Neural crest cell (in vitro differentiated cells): Measurements from ENCODE around the gene KRTAP5-10. TPM values are rescaled to one million over a fixed set of nuclear protein-coding genes. Genes with fewer than 3 reads are reported as not detected.
"Not testable (repeated sequence)": the region's sequence is repeated elsewhere in the genome, so short reads cannot be mapped to it uniquely, and the experiment has no call there.

Experiments
- DNase-seq: peaks from one replicate; pipeline ENCODE4 v3.0.0; 2021; ENCODE audit warnings: low read depth, mixed read lengths, low spot score
- H3K27ac Mint-ChIP-seq: one replicate; pipeline ENCODE4 v1.8.0; 2021; ENCODE audit warnings: mild to moderate bottlenecking, mixed read lengths; ENCODE audit not compliant: unreplicated experiment
- H3K27me3 Mint-ChIP-seq: 2 replicates; pipeline ENCODE4 v1.8.0; 2021; ENCODE audit warnings: low read depth, mild to moderate bottlenecking, mixed read lengths
- H3K36me3 Mint-ChIP-seq: 2 replicates; pipeline ENCODE4 v1.8.0; 2021; ENCODE audit warnings: low read depth, mild to moderate bottlenecking, mixed read lengths
- H3K4me1 Mint-ChIP-seq: 2 replicates; pipeline ENCODE4 v1.8.0; 2021; ENCODE audit warnings: mixed read lengths
- H3K4me3 Mint-ChIP-seq: one replicate; pipeline ENCODE4 v1.8.0; 2021; ENCODE audit warnings: mild to moderate bottlenecking, mixed read lengths
- H3K9me3 Mint-ChIP-seq: 2 replicates; pipeline ENCODE4 v1.8.0; 2021; ENCODE audit warnings: mixed read lengths
- CTCF ChIP-seq: fragments of 200-600 bp; sonication (generic); conservative IDR thresholded peaks from 2 replicates; pipeline ENCODE4 v1.5.0; 2021; ENCODE audit warnings: antibody characterized with exemption, mild to moderate bottlenecking
- total RNA-seq: library from RNA; stranded (reverse); gene quantifications from 2 replicates; pipeline ENCODE4 v1.2.1, GENCODE V29; 2021

Gene KRTAP5-10
- total RNA-seq, 1 donor from 2014 or later = not detected

- DNase-seq = no peak
- peaks cover 4% of the 10 kb centered on the region for H3K27me3 Mint-ChIP-seq
- no peaks in the 10 kb centered on the region for H3K9me3 Mint-ChIP-seq
- H3K27ac Mint-ChIP-seq = no peak overlapping the region
- no peak for TF ChIP-seq CTCF
- no peaks in the 10 kb centered on the region for H3K36me3 Mint-ChIP-seq
- H3K4me3 Mint-ChIP-seq = no peak overlapping the region
- H3K4me1 Mint-ChIP-seq = peaks cover 15% of the 10 kb centered on the region
Measured at GRCh38 chr11:71568704-71569349, 3.5 kb downstream of the KRTAP5-10 start.

GRCh38 chr11:71571101-71571850, 5.9 kb downstream of the KRTAP5-10 start:
- H3K4me1 Mint-ChIP-seq = peaks cover 13% of the 10 kb centered on the region
- DNase-seq, H3K27ac Mint-ChIP-seq, H3K36me3 Mint-ChIP-seq, H3K4me3 Mint-ChIP-seq, H3K9me3 Mint-ChIP-seq, H3K27me3 Mint-ChIP-seq: not testable (repeated sequence)

- TF ChIP-seq CTCF = no peak
- no peak for DNase-seq
- H3K36me3 Mint-ChIP-seq = no peaks in the 10 kb centered on the region
- no peak overlapping the region for H3K4me3 Mint-ChIP-seq
- H3K4me1 Mint-ChIP-seq = no peaks in the 10 kb centered on the region
- no peaks in the 10 kb centered on the region for H3K27me3 Mint-ChIP-seq
- no peak overlapping the region for H3K27ac Mint-ChIP-seq
- H3K9me3 Mint-ChIP-seq = no peaks in the 10 kb centered on the region
Measured at GRCh38 chr11:71572811-71573210, 7.4 kb downstream of the KRTAP5-10 start.

GRCh38 chr11:71574418-71574817, 9.1 kb downstream of the KRTAP5-10 start:
- Mint-ChIP-seq H3K9me3 (no peaks in the 10 kb centered on the region), H3K27ac (no peak overlapping the region), H3K27me3 (no peaks in the 10 kb centered on the region), H3K4me1 (no peaks in the 10 kb centered on the region), H3K4me3 (no peak overlapping the region), H3K36me3 (no peaks in the 10 kb centered on the region)
- no peak for TF ChIP-seq CTCF
- DNase-seq = no peak

GRCh38 chr11:71575723-71576424, 10.5 kb downstream of the KRTAP5-10 start:
- Mint-ChIP-seq H3K27me3 (no peaks in the 10 kb centered on the region), H3K9me3 (no peaks in the 10 kb centered on the region), H3K27ac (no peak overlapping the region), H3K36me3 (no peaks in the 10 kb centered on the region), H3K4me3 (no peak overlapping the region), H3K4me1 (peaks cover 11% of the 10 kb centered on the region)
- DNase-seq = no peak
- TF ChIP-seq CTCF = no peak

GRCh38 chr11:71576688-71577465, 11.5 kb downstream of the KRTAP5-10 start:
- H3K9me3 Mint-ChIP-seq, H3K27me3 Mint-ChIP-seq, H3K27ac Mint-ChIP-seq, DNase-seq, H3K4me3 Mint-ChIP-seq, H3K36me3 Mint-ChIP-seq: not testable (repeated sequence)
- peaks cover 15% of the 10 kb centered on the region for H3K4me1 Mint-ChIP-seq
